ENCODE results near the gene INIP.
"Not testable (repeated sequence)": the region's sequence is repeated elsewhere in the genome, so short reads cannot be mapped to it uniquely, and the experiment has no call there.

Gene INIP

GRCh38 chr9:112677040-112677439 is 40.9 kb downstream of the INIP start:
- Mint-ChIP-seq H3K27ac (no peak overlapping the region), H3K4me1 (ENCODE audit: low read depth) (no peaks in the 10 kb centered on the region), H3K36me3 (ENCODE audit: low read depth) (peaks cover 3% of the 10 kb centered on the region), H3K9me3 (peaks cover 19% of the 10 kb centered on the region), H3K4me3 (no peak overlapping the region), H3K27me3 (ENCODE audit: low read depth) (no peaks in the 10 kb centered on the region)
- no peak for DNase-seq (ENCODE audit: low spot score)

DNA sequence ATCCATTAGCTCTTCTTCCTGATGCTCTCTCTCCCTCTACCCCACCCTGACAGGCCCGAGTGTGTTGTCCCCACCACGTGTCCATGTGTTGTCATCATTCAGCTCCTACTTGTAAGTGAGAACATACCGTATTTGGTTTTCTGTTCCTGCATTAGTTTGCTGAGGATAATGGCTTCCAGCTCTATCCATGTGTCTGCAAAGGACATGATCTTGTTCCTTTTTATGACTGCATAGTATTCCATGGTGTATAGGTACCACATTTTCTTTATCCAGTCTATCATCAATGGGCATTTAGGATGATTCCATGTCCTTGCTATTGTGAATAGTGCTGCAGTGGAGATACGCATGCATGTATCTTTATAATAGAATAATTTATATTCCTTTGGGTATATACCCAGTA is 44.7 kb downstream of the INIP start:
- not testable (repeated sequence) for DNase-seq (ENCODE audit: low spot score); H3K4me1 Mint-ChIP-seq (ENCODE audit: low read depth); H3K27ac Mint-ChIP-seq

GRCh38 chr9:112670991-112671625 is 46.8 kb downstream of the INIP start:
- Mint-ChIP-seq H3K4me1 (ENCODE audit: low read depth) (no peaks in the 10 kb centered on the region), H3K4me3 (no peak overlapping the region), H3K9me3 (no peaks in the 10 kb centered on the region), H3K36me3 (ENCODE audit: low read depth) (no peaks in the 10 kb centered on the region), H3K27ac (no peak overlapping the region), H3K27me3 (ENCODE audit: low read depth) (no peaks in the 10 kb centered on the region)
- DNase-seq (ENCODE audit: low spot score), result no peak

More for the DNA sequence above, 44.7 kb downstream of the INIP start:
- H3K36me3 Mint-ChIP-seq (ENCODE audit: low read depth); H3K4me3 Mint-ChIP-seq; H3K27me3 Mint-ChIP-seq (ENCODE audit: low read depth): not testable (repeated sequence)
- peaks cover 12% of the 10 kb centered on the region for H3K9me3 Mint-ChIP-seq

DNA sequence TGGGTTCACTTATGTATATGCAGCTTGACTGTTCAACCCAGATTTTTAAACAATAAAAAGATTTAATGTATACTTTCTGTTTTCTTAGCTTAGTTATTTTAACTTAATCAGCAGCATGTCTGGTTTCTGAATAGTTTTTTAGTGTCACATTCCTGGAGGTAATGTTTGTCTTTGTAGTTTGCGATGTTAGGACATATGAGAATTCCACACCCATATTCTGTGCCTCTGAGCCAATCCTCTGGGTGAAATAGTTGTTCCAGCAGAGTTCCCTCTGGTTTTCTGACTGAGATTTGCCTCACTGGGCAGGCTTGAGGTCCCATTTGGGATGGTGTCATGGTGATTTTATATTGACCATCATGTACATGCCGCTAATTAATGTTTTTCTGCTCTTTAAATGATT is 48.6 kb downstream of the INIP start:
- Mint-ChIP-seq H3K36me3 (ENCODE audit: low read depth) (no peaks in the 10 kb centered on the region), H3K27me3 (ENCODE audit: low read depth) (no peaks in the 10 kb centered on the region), H3K4me3 (no peak overlapping the region), H3K4me1 (ENCODE audit: low read depth) (no peaks in the 10 kb centered on the region), H3K27ac (no peak overlapping the region), H3K9me3 (no peaks in the 10 kb centered on the region)
- DNase-seq (ENCODE audit: low spot score), result no peak

DNA sequence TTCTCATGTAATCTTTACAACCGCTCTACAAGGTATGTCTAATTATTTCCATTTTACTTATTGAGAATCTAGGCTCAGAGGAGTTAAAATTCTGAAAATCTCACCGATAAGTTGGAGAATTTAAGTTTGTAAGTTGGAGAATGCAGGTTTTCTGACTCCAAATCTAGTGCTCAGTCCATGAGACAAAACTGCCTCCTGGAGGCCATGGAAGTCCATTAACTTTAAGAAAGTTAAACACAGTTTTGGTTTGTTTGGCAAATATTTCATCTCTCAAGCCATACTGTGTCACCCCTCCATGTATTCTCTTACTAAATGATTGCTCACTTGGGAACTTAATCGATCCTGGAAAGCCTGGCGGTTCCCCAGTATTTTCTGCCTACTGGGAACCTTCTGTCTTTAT is 52.6 kb downstream of the INIP start:
- H3K4me1 Mint-ChIP-seq (ENCODE audit: low read depth), result no peaks in the 10 kb centered on the region
- no peaks in the 10 kb centered on the region for H3K36me3 Mint-ChIP-seq (ENCODE audit: low read depth)
- DNase-seq (ENCODE audit: low spot score), result no peak
- no peaks in the 10 kb centered on the region for H3K9me3 Mint-ChIP-seq
- H3K4me3 Mint-ChIP-seq, result no peak overlapping the region
- no peak overlapping the region for H3K27ac Mint-ChIP-seq
- no peaks in the 10 kb centered on the region for H3K27me3 Mint-ChIP-seq (ENCODE audit: low read depth)

- DNase-seq (ENCODE audit: low spot score), result no peak
Measured at GRCh38 chr9:112664531-112664930, 53.4 kb downstream of the INIP start.

GRCh38 chr9:112663681-112664080 is 54.2 kb downstream of the INIP start:
- Mint-ChIP-seq H3K27me3 (ENCODE audit: low read depth) (no peaks in the 10 kb centered on the region), H3K9me3 (no peaks in the 10 kb centered on the region), H3K4me1 (ENCODE audit: low read depth) (no peaks in the 10 kb centered on the region), H3K36me3 (ENCODE audit: low read depth) (no peaks in the 10 kb centered on the region), H3K27ac (no peak overlapping the region), H3K4me3 (no peak overlapping the region)
- no peak for DNase-seq (ENCODE audit: low spot score)

More at GRCh38 chr9:112664531-112664930, 53.4 kb downstream of the INIP start:
- Mint-ChIP-seq H3K27ac (no peak overlapping the region), H3K9me3 (no peaks in the 10 kb centered on the region), H3K4me1 (ENCODE audit: low read depth) (no peaks in the 10 kb centered on the region), H3K27me3 (ENCODE audit: low read depth) (no peaks in the 10 kb centered on the region), H3K4me3 (no peak overlapping the region), H3K36me3 (ENCODE audit: low read depth) (no peaks in the 10 kb centered on the region)

DNA sequence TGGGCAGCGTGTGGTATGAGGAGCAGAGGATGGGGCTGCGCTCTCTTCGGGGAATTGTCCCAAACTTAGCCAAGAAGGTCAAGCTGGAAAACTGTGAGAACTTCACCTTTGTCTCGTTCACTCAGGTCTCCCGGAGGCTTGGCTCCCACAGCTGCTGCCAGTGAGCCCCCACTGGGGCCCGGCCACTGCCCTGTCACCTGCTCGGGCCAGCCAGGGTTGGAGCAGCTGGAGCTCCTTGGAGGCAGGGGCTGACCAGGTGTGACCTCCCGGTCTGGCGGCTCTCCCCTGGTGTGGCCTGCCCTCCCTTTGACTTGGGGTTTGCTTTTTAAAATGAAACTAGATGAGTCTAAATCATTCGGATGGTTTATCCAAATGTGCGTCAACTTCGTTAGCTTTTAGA is 58.0 kb downstream of the INIP start:
- no peak for DNase-seq (ENCODE audit: low spot score)
- H3K27ac Mint-ChIP-seq, result no peak overlapping the region
- H3K36me3 Mint-ChIP-seq (ENCODE audit: low read depth), result no peaks in the 10 kb centered on the region
- H3K27me3 Mint-ChIP-seq (ENCODE audit: low read depth), result no peaks in the 10 kb centered on the region
- H3K4me1 Mint-ChIP-seq (ENCODE audit: low read depth), result no peaks in the 10 kb centered on the region
- no peaks in the 10 kb centered on the region for H3K9me3 Mint-ChIP-seq
- H3K4me3 Mint-ChIP-seq, result no peak overlapping the region

- Mint-ChIP-seq H3K36me3 (ENCODE audit: low read depth) (no peaks in the 10 kb centered on the region), H3K27me3 (ENCODE audit: low read depth) (no peaks in the 10 kb centered on the region), H3K4me1 (ENCODE audit: low read depth) (no peaks in the 10 kb centered on the region), H3K9me3 (no peaks in the 10 kb centered on the region), H3K4me3 (no peak overlapping the region), H3K27ac (no peak overlapping the region)
- no peak for DNase-seq (ENCODE audit: low spot score)
Measured at GRCh38 chr9:112655668-112656067, 62.2 kb downstream of the INIP start.

- Mint-ChIP-seq H3K27ac (no peak overlapping the region), H3K36me3 (ENCODE audit: low read depth) (no peaks in the 10 kb centered on the region), H3K9me3 (peaks cover 8% of the 10 kb centered on the region), H3K4me1 (ENCODE audit: low read depth) (no peaks in the 10 kb centered on the region), H3K27me3 (ENCODE audit: low read depth) (no peaks in the 10 kb centered on the region), H3K4me3 (no peak overlapping the region)
- DNase-seq (ENCODE audit: low spot score), result no peak
Measured at GRCh38 chr9:112654282-112654681, 63.6 kb downstream of the INIP start.

DNA sequence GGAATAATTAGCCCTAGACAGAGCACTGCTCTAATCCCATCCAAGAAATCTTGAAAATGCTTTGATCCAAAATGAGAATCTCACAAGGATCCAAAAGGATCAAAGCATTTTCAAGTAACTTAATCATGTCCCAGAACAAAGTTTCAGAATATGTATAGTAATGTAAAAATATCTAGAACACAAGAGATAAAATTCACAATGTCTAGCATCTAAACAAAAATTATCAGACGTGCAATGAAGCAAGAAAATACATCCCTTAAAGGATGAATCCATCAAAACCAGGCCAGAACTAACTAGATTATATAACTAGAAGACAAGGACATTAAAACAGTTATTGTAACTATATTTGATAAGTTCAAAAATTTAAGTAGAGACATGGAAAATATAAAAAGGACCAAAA is 69.3 kb downstream of the INIP start:
- Mint-ChIP-seq H3K4me1 (ENCODE audit: low read depth) (no peaks in the 10 kb centered on the region), H3K4me3 (no peak overlapping the region), H3K9me3 (peaks cover 33% of the 10 kb centered on the region), H3K36me3 (ENCODE audit: low read depth) (peaks cover 21% of the 10 kb centered on the region), H3K27ac (no peak overlapping the region), H3K27me3 (ENCODE audit: low read depth) (no peaks in the 10 kb centered on the region)
- DNase-seq (ENCODE audit: low spot score), result no peak

DNA sequence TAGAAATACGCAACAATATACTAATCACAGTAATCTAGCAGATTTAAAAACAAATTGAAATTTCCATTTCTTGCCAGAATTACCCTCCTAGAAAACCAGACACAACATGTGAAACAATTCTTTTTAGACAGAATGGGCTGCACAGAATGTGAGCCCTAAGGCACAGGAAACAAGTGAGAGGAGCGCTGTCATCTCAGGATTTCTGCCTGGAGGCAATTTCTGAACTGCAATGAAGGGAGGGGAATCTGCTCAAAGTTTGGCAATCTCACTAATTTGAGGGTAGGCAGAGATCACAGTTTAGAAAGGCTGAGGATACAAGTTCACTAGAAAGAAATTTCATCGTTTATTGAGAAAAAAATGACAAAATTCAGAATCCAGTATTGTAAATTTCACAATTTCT is 70.3 kb downstream of the INIP start:
- Mint-ChIP-seq H3K9me3 (peaks cover 33% of the 10 kb centered on the region), H3K27me3 (ENCODE audit: low read depth) (no peaks in the 10 kb centered on the region), H3K36me3 (ENCODE audit: low read depth) (peaks cover 23% of the 10 kb centered on the region), H3K4me1 (ENCODE audit: low read depth) (no peaks in the 10 kb centered on the region), H3K4me3 (no peak overlapping the region), H3K27ac (no peak overlapping the region)
- no peak for DNase-seq (ENCODE audit: low spot score)

DNA sequence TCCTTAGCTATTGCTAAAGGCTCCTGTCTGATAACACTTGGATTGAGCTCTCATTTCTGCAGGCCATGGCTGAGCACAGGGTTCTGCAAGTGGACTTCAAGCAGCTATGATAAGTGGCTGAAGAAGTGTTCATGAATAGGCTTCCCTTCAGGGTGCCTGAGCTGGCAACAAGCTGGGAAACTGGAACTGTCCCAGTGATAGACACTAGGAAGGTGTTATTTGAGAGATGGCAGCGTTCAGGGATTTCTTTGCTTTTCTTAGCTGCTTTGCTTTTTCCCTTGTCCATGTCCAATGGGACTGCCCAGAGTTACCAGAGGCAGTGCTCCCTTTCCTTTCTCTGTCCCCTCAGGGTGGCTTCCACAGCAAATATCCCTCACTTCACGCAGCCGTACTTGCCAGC is 75.8 kb downstream of the INIP start:
- peaks cover 22% of the 10 kb centered on the region for H3K9me3 Mint-ChIP-seq
- no peak overlapping the region for H3K4me3 Mint-ChIP-seq
- no peak overlapping the region for H3K27ac Mint-ChIP-seq
- no peaks in the 10 kb centered on the region for H3K4me1 Mint-ChIP-seq (ENCODE audit: low read depth)
- no peaks in the 10 kb centered on the region for H3K27me3 Mint-ChIP-seq (ENCODE audit: low read depth)
- H3K36me3 Mint-ChIP-seq (ENCODE audit: low read depth), result peaks cover 20% of the 10 kb centered on the region
- no peak for DNase-seq (ENCODE audit: low spot score)

DNA sequence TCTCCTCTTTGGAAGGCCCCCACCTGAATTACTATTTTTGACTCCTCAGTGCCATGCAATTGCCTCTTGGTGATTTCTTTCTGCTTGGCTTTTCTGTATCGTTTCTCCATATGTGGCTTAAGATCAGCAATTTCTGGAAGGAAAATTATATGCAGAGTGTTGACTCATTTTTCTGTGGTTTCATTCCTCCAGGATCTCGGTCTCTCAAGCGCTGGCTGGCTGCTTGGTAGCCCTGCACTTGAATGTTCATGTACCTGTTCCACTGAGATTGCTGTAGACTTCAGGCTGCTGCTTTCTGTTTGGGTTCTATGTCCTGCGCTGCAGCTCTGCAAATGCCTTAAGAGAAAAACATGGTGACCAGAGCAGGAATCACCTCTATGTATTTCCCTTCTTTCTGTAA is 77.6 kb downstream of the INIP start:
- H3K27ac Mint-ChIP-seq, result no peak overlapping the region
- DNase-seq (ENCODE audit: low spot score), result no peak
- peaks cover 4% of the 10 kb centered on the region for H3K27me3 Mint-ChIP-seq (ENCODE audit: low read depth)
- H3K36me3 Mint-ChIP-seq (ENCODE audit: low read depth), result peaks cover 11% of the 10 kb centered on the region
- H3K4me1 Mint-ChIP-seq (ENCODE audit: low read depth), result no peaks in the 10 kb centered on the region
- H3K4me3 Mint-ChIP-seq, result no peak overlapping the region
- peaks cover 14% of the 10 kb centered on the region for H3K9me3 Mint-ChIP-seq
